Stimulated activated CD8-positive, alpha-beta memory T cell treated with anti-CD3 and anti-CD28 coated beads, Interleukin-15, amount 100 ng/mL, for 1 hour (primary cell): ENCODE data around the gene GALR2.
A peak's percentile ranks its signal among the peaks of the same experiment; 100 is the strongest.
"Not testable (repeated sequence)": the region's sequence is repeated elsewhere in the genome, so short reads cannot be mapped to it uniquely, and the experiment has no call there.

Source experiments
- DNase-seq: peaks from one replicate; pipeline ENCODE4 v3.0.0-alpha.2; 2020; ENCODE audit warnings: low read depth

The GALR2 gene

GRCh38 chr17:76049836-76050537, 24.6 kb upstream of the GALR2 start:
- no peak for DNase-seq

GRCh38 chr17:76050538-76051467, 23.8 kb upstream of the GALR2 start:
- no peak for DNase-seq

- no peak for DNase-seq
Measured at GRCh38 chr17:76051561-76051960, 23.0 kb upstream of the GALR2 start.

- DNase-seq, result no peak
Measured at GRCh38 chr17:76053246-76054111, 21.1 kb upstream of the GALR2 start.

GRCh38 chr17:76054112-76054476, 20.5 kb upstream of the GALR2 start:
- no peak for DNase-seq

- DNase-seq, result no peak
Measured at GRCh38 chr17:76056882-76057281, 17.7 kb upstream of the GALR2 start.

- not testable (repeated sequence) for DNase-seq
Measured at GRCh38 chr17:76058264-76058663, 16.3 kb upstream of the GALR2 start.

- DNase-seq, result no peak
Measured at GRCh38 chr17:76063875-76064546, 10.6 kb upstream of the GALR2 start.

- no peak for DNase-seq
Measured at GRCh38 chr17:76065775-76066174, 8.8 kb upstream of the GALR2 start.

GRCh38 chr17:76071531-76072147, 2.9 kb upstream of the GALR2 start:
- no peak for DNase-seq

- DNase-seq, result peak; percentile 70
Measured at GRCh38 chr17:76072148-76072858, 2.3 kb upstream of the GALR2 start, which contains the start of gene SRP68. TSS of gene SRP68 (minus strand) at chr17:76072517. CDS start at chr17:76072491, 26 bp downstream.

GRCh38 chr17:76075364-76076145, 974 bp downstream of the GALR2 start:
- no peak for DNase-seq

GRCh38 chr17:76076146-76076764, 1.7 kb downstream of the GALR2 start:
- DNase-seq, result no peak

GRCh38 chr17:76076765-76077583, 2.4 kb downstream of the GALR2 start:
- no peak for DNase-seq

GRCh38 chr17:76077584-76078110, 3.1 kb downstream of the GALR2 start:
- no peak for DNase-seq

- DNase-seq, result not testable (repeated sequence)
Measured at GRCh38 chr17:76078370-76078769, 3.8 kb downstream of the GALR2 start.

- no peak for DNase-seq
Measured at GRCh38 chr17:76078860-76079534, 4.4 kb downstream of the GALR2 start, which contains the start of gene ZACN. TSS of gene ZACN (plus strand) at chr17:76079182. CDS start at chr17:76079265, 83 bp downstream.
